Activated T-helper 9 cell treated with anti-CD3 and anti-CD28 coated beads, Interleukin-2, amount 50 U/mL, for 16 hours (primary cell): Measurements from ENCODE around the gene MEGF6.
A peak's percentile ranks its signal among the peaks of the same experiment; 100 is the strongest.

Experiments used
- DNase-seq: peaks from one replicate; pipeline ENCODE4 v3.0.0-alpha.2; 2020; ENCODE audit warnings: low read depth

MEGF6 gene

DNA sequence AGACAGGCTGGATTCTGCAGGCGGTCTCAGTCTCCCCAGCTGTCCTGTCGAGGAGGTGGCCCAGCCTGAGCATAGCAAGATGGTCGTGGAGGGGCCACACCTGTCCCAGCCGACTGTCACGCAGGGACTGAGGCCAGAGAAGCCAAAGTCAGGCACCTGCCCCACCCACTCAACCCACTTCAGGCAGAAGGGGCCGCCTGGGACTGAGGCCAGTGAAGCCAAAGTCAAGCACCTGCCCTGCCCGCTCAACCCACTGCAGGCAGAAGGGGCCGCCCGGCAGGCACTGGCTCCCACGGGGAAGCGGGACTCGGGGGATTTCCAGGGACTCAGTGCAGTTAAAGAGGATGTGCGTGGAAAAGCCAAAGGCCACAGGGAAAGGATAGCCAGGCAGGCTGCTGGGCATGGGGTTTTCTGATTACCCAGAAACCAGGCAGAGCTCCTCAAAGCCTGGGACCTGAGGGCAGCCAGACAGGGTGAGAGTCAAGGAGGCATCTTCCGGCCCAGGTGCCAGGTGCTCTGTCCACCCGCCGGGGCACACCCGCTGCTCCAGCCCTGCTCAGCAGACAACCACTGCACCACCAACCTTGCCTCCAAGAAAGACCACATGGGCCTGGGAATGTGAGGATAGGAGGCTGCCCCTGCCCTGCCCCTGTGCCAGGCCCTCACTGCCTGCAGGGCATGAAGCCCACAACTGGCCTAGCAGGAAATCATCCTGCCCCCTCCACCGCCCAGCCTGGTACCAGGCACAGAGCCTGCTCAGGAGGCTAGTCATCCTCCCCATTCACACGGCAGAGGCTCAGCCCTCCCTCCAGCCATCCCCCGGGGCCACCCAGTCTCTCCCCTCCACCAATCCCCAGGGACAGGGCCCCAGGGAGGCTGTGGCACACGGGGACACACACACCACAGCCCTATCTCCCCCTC is 41.0 kb downstream of the MEGF6 start:
- DNase-seq, result no peak

- no peak for DNase-seq
Measured at GRCh38 chr1:3569436-3569835, 41.9 kb downstream of the MEGF6 start.

DNA sequence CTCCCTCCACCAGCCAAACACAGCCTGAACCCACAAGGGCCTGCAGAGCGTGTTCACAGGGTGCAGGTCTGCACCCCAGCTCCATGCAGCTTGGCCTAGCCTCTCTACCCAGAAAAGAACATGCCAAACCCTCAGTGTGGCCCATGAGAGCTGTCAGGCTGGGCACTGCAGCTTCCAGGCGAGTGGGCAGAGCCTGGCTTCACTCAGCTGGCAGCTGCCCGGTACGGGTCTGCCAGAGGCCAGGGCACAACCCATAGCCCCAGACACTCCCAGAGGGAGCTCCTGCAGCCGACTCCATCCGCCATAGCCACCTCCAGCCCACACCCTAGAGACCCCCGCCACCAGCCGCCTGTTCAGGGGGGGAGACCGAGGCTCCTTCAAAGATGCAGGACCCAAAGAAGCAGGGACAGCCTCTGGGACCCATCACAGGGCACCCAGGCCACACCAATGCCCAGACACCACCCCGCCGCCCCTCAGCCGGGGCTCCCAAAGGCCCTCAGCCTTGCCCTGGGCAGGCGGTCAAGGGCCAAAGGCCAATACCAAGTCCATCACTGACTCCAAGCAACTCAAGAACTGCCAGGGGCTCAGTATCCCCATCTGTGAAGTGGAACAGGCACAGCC is 42.4 kb downstream of the MEGF6 start:
- DNase-seq, result no peak

DNA sequence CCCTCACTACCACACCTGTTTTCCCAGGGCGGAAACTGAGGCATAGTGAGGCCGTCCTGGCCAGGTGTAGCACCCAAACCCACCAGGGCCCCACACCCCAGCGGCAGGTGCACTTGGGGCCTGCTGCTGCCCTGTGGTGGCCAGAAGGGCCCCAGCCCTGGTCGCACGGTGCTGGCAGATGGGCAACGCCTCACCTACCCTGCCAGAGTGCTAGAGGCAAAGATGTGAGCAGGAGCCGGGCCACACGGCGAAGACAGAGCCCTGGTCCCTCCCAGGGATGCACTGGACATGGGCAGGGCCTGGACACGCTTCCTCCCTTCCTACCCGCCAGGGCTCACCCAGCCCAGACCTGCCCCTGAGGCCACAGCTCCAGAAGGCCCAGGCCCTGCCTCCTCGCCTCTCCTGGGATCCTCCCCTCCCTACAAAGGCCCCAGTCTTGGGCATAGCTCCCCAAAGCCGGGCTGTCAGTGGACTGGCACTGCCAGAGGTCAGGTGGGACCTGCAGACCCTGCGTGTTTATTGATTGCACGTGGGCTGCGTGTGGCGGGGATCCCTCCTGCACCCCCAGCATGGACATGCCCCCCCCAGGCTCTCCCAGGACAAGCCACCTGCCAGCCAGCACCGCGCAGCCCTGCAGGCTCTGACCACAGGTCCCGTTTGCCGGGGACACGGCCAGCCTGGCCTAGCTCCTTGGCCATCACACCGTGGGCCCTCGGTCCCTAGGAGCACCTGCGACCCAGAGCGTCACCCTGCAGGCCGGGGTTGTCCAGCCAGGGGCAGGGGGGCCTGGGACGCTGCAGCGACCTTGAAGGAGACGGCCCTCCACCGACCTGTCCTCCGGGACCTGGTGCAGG is 44.1 kb downstream of the MEGF6 start:
- no peak for DNase-seq

GRCh38 chr1:3566003-3566885 is 45.1 kb downstream of the MEGF6 start:
- DNase-seq, result no peak

DNA sequence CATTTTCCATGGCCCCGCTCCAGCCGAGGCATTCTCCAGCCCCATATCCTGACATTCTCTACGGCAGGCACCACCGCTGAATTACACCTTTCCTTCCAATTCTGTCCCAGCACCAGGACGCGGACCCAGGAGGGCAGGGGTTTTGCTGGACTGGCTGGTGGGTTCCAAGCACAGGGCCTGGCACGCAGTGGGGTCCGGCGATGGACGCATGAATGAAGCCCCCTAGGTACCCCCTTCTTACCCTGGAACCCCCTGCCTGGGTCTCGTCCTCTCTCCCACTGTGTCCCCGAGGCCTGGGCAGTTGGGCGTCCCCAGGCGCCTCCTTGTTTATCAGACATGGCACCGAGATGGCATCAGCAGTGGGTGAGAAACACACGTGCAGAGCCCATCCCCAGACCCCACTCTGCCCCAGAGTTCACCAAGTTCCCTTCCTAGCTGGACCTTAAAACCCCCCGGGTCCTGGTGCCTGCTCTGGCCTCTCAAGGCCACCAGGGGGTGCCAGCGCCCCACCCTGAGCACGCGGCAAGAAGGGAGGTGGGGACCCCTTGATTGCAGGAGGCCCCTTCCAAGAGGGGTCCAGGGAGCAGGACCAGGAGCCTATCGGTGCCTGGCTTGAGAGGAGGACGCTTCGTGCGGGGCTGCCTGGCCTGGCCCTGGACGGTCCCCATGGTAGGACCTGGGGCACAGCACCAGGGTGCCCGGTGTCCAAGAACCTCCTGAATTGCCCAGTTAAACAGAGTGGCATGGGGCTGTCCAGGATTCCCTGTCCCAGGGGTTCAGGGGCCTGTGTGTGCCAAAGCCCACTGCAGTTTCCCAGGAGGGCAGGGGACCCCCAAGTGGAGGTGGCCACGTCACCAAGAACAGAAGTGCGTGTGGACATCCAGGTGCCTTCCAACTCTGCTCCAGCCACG is 46.1 kb downstream of the MEGF6 start:
- peak; percentile 7 for DNase-seq

DNA sequence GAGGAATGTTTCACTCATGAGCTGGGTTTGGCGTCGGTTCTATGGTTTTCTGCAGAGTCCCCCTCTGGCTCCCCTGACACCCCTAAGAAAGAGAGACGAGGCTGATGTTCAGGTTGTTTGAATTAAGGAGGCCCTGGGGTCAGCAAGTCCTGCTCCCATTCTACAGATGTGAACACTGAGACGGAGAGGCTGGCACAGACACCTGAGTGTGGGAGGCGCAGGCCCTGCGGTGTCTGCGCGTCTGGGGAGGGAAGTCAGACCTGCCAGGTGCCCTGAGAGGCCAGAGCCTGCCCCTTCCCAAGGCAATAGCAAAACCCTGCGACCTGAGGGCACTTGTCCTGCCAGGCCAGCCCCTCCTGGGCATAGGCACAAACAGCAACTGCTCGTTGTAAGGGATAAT is 47.7 kb downstream of the MEGF6 start:
- no peak for DNase-seq

DNA sequence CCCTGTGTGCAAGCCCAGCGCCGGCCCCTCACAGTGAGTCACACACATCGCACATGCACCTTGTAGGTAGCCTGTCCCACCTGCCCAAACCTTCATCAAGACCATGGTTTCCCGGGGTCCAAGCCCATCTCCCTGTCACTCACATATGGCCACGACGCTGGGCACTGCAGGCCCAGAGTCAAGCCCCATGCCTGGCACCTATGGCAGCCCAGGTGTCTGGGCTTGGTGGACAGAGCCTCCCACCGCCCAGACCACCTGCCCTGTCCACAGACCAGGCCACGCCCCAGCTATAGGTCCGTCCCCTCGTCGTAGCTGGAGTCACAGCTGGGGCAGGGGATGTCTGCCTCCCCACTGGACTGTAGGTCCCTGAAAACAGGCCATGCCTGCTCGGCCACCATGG is 48.2 kb downstream of the MEGF6 start:
- no peak for DNase-seq

DNA sequence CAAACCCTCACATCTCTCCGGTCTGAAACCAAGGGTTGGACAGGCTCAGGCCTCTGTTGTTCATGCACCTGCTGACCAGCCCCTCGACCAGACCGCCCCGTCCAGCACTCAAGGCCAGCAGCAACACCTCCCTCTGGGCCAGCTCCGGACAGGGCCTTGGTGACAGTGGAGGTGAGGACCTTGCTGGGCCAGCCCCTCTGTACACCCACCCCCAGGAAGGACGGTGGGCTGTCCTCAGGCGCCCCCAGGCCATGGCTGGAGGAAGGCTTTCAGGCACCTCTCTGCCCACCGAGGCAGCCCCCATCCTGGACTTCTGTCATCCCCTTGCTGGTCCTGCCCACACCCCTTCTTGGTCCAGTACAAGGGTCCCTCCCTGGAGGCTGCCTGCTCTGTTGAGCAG is 48.6 kb downstream of the MEGF6 start:
- no peak for DNase-seq

DNA sequence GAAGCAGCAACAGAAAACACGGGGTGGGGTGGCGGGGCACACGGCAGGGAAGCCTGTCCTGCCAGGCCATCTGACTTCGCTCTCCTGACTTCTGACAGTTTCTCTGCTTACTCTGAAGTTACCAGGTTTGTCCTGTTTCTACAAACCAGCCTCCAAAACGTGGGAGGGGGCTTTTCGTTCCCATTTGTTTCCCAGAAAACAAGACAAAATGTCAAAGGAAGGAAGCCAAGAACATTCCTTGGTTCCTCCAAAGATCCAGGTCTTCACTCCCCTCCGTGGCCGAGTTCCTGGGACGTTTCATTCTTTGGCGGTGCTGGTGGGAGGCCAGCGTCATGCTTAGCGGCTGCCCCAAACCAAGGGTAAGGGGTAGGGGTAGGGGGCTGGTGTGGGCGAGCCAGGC is 49.6 kb downstream of the MEGF6 start:
- DNase-seq, result no peak

DNA sequence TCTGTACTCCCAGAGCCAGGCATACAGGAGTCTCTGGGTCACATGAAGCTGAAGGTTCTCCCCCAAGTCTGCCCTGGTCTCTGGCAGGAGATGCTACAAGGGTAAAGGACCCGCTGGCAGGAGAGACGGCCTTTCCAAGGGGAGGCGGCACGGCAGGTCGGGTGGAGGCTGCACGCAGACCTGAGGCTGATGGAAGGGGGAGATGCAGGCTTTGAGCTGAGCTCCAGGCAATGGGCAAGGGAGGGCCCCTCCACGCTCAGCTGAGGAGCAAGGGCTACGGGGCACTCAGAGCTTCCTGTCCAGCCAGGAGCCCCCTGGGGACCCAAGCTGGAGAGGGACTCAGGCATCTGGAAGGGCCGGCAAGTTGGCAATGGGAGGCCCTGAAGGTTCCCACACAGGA is 50.3 kb downstream of the MEGF6 start:
- no peak for DNase-seq

DNA sequence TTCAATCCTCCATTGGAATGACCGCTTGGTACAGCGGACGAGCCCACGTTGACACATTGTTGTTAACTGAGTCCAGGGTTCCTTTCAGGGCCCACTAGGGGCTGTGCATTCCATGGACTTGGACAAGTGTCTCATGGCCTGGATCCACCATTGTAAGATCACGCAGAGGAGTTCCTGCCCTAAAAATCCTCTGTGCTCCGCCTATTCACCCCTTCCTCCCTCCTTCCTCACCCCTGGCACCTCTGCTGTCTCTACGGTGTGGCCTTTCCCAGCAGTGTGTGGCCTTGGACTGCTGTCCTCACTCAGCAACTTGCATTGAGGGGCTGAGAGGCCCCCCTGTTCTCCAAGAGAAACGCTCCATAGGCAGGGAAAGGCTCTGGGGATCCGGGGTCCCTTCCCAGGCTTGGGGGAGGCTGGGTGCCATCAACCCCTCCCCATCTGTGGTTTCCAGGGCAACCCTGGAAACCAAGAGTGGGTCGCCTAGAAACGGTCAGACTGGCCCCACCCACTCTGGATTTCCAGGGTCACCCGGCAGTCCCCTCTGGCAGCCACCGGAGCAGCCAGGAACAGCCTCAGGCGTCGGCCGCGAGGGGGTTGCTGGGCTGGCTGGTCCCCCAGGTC is 50.9 kb downstream of the MEGF6 start:
- no peak for DNase-seq

- no peak for DNase-seq
Measured at GRCh38 chr1:3558036-3558726, 53.1 kb downstream of the MEGF6 start.

- DNase-seq, result no peak
Measured at GRCh38 chr1:3557366-3557765, 53.9 kb downstream of the MEGF6 start.

- DNase-seq, result no peak
Measured at GRCh38 chr1:3556336-3556735, 55.0 kb downstream of the MEGF6 start.

DNA sequence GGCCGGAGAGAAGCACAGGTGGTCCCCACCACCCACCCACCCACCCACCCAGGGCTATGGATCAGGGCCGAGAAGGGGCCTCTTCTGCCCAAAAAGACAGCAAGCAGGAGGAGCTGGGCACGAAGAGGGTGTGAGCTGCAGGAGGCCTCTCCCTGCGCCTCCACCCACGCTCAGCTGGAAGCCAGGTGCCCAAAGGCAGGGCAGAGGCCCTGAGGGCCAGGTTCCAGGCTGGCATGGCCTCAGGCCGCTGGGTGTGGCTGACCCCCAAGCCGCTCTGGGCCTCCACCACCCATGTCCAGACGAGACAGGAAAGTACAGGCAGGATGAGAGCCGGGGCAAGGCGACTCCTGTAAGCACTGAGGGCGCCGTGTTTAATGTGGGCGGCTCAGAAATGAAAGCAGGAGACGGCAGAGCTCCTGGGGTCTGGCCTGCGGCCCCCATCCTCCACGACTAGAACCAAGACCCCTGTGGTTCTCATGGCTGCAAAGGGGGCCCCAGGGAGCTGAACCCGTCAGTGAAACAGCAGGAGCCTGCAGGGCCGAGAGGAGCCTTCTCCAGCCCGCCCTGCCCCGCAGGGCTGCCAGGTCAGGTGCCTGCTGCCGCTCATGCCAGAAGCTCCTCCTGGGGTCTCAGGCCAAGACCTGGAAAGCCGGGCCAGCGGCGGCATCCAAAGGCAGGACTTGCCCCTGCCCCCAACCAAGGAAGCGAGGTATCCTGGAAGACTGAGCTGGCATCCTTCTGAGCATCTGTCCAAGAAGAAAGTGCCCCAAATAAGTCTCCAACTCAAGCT is 56.0 kb downstream of the MEGF6 start:
- DNase-seq, result no peak

- no peak for DNase-seq
Measured at GRCh38 chr1:3553940-3554223, 57.4 kb downstream of the MEGF6 start.

GRCh38 chr1:3553166-3553939 is 58.0 kb downstream of the MEGF6 start:
- DNase-seq, result no peak
